Mammary epithelial cell (primary cell): ENCODE measurements around the gene RAB4B.
"Not testable (repeated sequence)": the region's sequence is repeated elsewhere in the genome, so short reads cannot be mapped to it uniquely, and the experiment has no call there.

Experiments
- EZH2 ChIP-seq: IDR thresholded peaks from 2 replicates; pipeline ENCODE4 v1.6.1; 2012; ENCODE audit warnings: low read length, inconsistent platforms, borderline replicate concordance
- TF ChIP-seq, protein P1 (sequence below), 2 donors: IDR thresholded peaks in 1 of 2; conservative IDR thresholded peaks in 1 of 2; 2 replicates each; pipeline ENCODE4 v1.5.1; 2011 to 2012; ENCODE audit warnings: inconsistent platforms in 2 of 2, low read length in 2 of 2, mild to moderate bottlenecking in 2 of 2, control low read depth in 1 of 2, low read depth in 1 of 2; ENCODE audit not compliant: insufficient read depth in 1 of 2; ENCODE audit errors: extremely low read depth in 1 of 2

DNA sequence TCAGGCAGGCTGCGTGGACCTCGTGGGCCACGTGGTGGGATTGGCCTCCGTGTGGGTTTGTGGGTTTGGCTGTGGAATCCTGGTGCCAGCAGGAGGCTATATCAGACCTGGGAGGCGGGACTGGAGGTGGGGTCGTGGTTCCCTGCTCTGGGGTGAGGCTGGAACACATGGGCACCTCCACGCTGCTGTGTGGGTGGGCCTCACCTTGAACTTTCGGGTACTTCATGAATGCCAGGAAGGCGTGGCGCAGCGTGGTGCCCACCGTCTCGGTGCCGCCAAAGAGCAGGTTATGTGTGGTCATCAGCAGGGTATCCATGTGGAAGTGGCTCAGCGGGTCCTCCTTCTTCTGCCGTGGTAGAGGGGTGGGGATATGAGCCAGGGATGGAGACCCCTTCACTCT, 46.9 kb downstream of the RAB4B start:
- TF ChIP-seq, protein P1, sequence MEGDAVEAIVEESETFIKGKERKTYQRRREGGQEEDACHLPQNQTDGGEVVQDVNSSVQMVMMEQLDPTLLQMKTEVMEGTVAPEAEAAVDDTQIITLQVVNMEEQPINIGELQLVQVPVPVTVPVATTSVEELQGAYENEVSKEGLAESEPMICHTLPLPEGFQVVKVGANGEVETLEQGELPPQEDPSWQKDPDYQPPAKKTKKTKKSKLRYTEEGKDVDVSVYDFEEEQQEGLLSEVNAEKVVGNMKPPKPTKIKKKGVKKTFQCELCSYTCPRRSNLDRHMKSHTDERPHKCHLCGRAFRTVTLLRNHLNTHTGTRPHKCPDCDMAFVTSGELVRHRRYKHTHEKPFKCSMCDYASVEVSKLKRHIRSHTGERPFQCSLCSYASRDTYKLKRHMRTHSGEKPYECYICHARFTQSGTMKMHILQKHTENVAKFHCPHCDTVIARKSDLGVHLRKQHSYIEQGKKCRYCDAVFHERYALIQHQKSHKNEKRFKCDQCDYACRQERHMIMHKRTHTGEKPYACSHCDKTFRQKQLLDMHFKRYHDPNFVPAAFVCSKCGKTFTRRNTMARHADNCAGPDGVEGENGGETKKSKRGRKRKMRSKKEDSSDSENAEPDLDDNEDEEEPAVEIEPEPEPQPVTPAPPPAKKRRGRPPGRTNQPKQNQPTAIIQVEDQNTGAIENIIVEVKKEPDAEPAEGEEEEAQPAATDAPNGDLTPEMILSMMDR (conservative IDR thresholded peaks at IDR 0.05 in 1 of 2, IDR thresholded peaks at IDR 0.05 in 1 of 2; ENCODE audit: extremely low read depth in 1 of 2, insufficient read depth in 1 of 2, low read depth in 1 of 2, low read length in 2 of 2), result not testable (repeated sequence)
- not testable (repeated sequence) for TF ChIP-seq EZH2
